Activated effector memory CD4-positive, alpha-beta T cell treated with Interleukin-2 at 50 U/mL for 16 hours (primary cell): ENCODE measurements around the gene FAM13A.

Source experiments
- DNase-seq: peaks from one replicate; pipeline ENCODE4 v3.0.0-alpha.2; 2020

FAM13A gene

GRCh38 chr4:88830598-88830997 is 226.4 kb downstream of the FAM13A start:
- DNase-seq, result no peak

- no peak for DNase-seq
Measured at GRCh38 chr4:88828842-88829571, 228.0 kb downstream of the FAM13A start.

- DNase-seq, result no peak
Measured at GRCh38 chr4:88827442-88827841, 229.5 kb downstream of the FAM13A start.

GRCh38 chr4:88826771-88827170 is 230.2 kb downstream of the FAM13A start:
- DNase-seq, result no peak

GRCh38 chr4:88825931-88826330 is 231.1 kb downstream of the FAM13A start:
- DNase-seq, result no peak

- DNase-seq, result peak; percentile 43
Measured at GRCh38 chr4:88823058-88823919, 233.7 kb downstream of the FAM13A start.

- no peak for DNase-seq
Measured at GRCh38 chr4:88822034-88822789, 234.8 kb downstream of the FAM13A start.

GRCh38 chr4:88821522-88821921 is 235.5 kb downstream of the FAM13A start:
- no peak for DNase-seq

- no peak for DNase-seq
Measured at GRCh38 chr4:88820698-88821415, 236.1 kb downstream of the FAM13A start.

GRCh38 chr4:88819818-88820697 is 236.9 kb downstream of the FAM13A start:
- no peak for DNase-seq

- DNase-seq, result peak; percentile 18
Measured at GRCh38 chr4:88818631-88819470, 238.1 kb downstream of the FAM13A start.

- no peak for DNase-seq
Measured at GRCh38 chr4:88817740-88818139, 239.2 kb downstream of the FAM13A start.

- DNase-seq, result no peak
Measured at GRCh38 chr4:88816360-88816759, 240.6 kb downstream of the FAM13A start.

GRCh38 chr4:88814043-88814617 is 242.9 kb downstream of the FAM13A start:
- DNase-seq, result no peak

GRCh38 chr4:88813013-88813412 is 244.0 kb downstream of the FAM13A start:
- no peak for DNase-seq

GRCh38 chr4:88812420-88812819 is 244.6 kb downstream of the FAM13A start:
- no peak for DNase-seq

- no peak for DNase-seq
Measured at GRCh38 chr4:88811904-88812303, 245.1 kb downstream of the FAM13A start.

- no peak for DNase-seq
Measured at GRCh38 chr4:88810325-88810724, 246.7 kb downstream of the FAM13A start.

GRCh38 chr4:88809576-88810219 is 247.3 kb downstream of the FAM13A start:
- no peak for DNase-seq

GRCh38 chr4:88809101-88809500 is 247.9 kb downstream of the FAM13A start:
- no peak for DNase-seq
